ENCODE measurements around the gene ZNF428. TPM values are rescaled to one million over a fixed set of nuclear protein-coding genes. Genes with fewer than 3 reads are reported as not detected.

ZNF428 gene
- total RNA-seq, 1 donor: 25.0 TPM

DNA sequence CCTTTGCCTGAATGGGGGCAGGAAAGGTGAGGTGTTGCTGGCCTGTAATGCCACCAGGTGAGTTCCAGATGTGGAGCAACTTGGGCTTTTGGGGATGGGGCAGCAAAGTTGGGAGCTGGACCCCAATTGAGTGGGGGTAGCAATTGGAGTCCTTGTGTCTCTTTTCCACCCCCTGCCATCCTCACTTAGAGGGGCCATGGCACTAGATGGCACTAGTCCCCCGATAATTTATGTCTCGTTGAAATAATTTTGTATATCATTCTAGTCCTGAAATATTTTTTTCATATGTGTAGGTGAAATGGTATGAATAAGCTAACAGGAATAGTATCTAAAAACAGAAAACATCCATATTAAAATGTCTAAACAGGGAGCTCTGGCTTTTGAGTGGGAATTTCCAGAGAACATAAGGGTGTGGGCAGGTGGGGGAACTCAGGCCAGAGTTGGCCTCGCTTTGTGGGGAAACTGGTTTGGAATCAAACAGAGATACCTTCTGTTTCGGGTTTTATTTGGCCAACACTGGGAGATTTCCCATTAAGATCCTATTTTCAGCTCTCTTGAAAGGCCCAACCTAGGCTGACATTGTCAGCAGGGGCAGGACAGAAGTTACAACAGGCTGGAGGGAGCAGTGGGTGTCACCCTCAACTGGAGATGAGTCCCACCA is 19.7 kb downstream of the ZNF428 start:
- no peak overlapping the region for H3K4me3 ChIP-seq (ENCODE audit: low read depth, low read length)
- TF ChIP-seq, protein P1, sequence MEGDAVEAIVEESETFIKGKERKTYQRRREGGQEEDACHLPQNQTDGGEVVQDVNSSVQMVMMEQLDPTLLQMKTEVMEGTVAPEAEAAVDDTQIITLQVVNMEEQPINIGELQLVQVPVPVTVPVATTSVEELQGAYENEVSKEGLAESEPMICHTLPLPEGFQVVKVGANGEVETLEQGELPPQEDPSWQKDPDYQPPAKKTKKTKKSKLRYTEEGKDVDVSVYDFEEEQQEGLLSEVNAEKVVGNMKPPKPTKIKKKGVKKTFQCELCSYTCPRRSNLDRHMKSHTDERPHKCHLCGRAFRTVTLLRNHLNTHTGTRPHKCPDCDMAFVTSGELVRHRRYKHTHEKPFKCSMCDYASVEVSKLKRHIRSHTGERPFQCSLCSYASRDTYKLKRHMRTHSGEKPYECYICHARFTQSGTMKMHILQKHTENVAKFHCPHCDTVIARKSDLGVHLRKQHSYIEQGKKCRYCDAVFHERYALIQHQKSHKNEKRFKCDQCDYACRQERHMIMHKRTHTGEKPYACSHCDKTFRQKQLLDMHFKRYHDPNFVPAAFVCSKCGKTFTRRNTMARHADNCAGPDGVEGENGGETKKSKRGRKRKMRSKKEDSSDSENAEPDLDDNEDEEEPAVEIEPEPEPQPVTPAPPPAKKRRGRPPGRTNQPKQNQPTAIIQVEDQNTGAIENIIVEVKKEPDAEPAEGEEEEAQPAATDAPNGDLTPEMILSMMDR (IDR thresholded peaks at IDR 0.05; ENCODE audit: insufficient read depth, low read depth, low read length): no peak
- DNase-seq (ENCODE audit: low read depth): no peak

DNA sequence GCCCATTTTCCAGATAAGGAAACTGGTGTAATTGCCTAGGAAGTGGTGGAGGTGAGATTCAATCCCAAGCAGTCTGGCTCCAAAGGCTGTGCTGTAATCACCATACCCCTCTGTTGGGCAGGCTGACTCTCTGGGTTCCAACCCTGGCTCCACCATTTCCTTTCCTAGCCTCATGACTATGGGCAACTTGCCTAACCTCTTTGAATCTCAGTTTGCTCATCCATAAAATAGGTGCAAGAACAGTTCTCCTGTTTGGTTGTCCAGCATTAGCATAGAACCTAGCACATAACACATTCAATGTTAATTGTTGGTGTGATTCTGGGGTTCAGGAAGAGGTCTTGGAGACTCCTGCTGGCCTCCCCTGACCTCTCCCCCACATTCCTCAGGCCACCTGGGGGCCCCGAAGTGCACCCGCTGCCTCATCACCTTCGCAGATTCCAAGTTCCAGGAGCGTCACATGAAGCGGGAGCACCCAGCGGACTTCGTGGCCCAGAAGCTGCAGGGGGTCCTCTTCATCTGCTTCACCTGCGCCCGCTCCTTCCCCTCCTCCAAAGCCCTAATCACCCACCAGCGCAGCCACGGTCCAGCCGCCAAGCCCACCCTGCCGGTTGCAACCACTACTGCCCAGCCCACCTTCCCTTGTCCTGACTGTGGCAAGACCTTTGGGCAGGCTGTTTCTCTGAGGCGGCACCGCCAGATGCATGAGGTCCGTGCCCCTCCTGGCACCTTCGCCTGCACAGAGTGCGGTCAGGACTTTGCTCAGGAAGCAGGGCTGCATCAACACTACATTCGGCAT is 20.8 kb downstream of the ZNF428 start:
- TF ChIP-seq, protein P1 (IDR thresholded peaks at IDR 0.05; ENCODE audit: insufficient read depth, low read depth, low read length): no peak
- no peak for DNase-seq (ENCODE audit: low read depth)
- no peak overlapping the region for H3K4me3 ChIP-seq (ENCODE audit: low read depth, low read length)

DNA sequence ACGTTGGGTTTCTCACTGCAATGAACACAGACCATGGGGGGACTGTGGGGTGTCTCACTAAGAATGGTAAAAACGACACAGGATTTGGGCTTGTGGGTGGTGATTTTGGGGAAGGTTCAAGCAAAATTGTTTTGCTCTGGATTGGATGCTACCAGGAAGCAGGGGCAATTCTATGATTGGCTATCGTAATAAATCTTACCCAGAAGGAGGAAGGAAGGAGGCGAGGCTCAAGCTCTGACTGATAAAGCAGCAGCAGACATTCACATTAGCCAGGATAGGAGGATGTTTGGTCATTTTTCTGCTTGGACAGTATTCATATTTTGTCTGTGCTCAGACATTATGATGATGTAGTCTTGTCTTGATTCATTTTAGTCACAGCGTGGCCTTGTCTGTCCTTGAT is 21.6 kb downstream of the ZNF428 start:
- TF ChIP-seq, protein P1 (IDR thresholded peaks at IDR 0.05; ENCODE audit: insufficient read depth, low read depth, low read length): no peak
- no peak overlapping the region for H3K4me3 ChIP-seq (ENCODE audit: low read depth, low read length)
- DNase-seq (ENCODE audit: low read depth): no peak

DNA sequence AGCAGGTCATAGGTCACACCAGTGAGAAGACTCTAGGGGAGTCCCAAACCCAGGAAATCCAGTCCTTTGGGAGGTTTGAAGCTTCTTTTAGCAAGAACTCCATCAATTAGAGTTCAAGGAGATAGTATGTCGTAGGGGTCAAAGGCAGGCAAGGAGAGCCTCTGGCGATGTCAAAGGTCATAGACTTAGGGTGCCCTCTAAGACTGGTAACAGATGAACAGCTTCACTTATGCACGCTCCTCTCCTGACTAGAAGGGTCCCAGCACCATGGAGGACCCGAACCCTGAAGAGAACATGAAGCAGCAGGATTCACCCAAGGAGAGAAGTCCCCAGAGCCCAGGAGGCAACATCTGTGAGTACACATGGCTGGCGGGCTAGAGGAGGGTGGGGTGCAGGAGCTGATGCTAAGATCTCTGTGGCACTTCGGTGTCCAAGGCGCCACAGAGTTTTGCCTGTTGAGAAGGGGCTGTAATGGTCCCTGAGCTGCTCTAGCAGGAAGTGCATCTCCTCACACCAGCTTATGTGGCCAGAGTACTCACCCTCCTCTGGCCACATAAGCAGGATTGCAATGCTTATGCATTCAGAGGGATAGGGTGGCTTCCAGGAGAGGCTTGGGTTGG is 22.5 kb downstream of the ZNF428 start:
- DNase-seq (ENCODE audit: low read depth): no peak
- TF ChIP-seq, protein P1 (IDR thresholded peaks at IDR 0.05; ENCODE audit: insufficient read depth, low read depth, low read length): no peak

DNA sequence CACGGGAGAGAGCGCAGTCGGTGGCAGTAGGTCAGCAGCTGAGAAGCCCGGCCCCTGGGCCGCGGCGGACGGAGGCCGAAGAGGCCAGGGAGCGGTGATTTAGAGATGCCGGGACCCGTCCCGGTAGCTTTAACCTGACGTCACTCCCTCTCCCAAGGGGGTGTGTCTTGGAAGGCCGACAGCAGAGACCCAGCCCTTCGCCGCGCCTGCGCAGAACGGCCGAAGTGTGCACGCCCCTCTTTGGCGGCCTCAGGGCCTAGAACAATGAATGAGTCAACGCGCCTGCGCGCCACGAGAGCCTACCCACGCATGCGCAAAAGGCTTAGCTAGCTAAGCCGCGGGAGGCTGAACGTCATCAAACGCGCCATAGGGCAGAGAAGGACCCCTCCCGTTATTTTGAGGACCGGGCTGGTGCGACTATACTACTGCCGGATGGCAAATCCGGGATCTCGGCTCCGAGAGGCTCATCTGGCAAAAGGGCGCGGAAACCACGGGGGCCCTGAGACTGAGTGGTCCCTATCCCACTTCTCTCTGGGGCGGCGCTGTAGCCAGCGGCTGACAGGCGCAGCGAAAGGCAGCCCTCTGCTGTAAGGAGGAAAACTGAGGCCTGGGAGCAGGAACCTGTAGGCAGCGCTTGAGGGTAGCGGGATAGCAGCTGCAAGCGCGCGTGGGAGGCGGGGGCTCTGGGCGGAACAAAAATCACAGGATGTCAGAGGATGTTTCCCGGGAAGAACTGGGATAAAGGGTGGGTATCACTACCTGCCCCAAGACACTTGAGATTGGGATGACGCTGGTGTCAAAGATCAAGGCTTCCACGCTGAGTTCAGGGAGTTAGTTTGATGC is 23.2 kb downstream of the ZNF428 start, which contains the start of the genes IRGQ and ZNF576:
IRGQ (minus strand) TSS at position 136 of the 843 bp plus-strand sequence. CDS start 796 bp downstream, outside the sequence.
ZNF576 (plus strand) TSS at position 597 of the 843 bp plus-strand sequence. CDS start 514 bp downstream, outside the sequence.
- TF ChIP-seq, protein P1 (IDR thresholded peaks at IDR 0.05; ENCODE audit: insufficient read depth, low read depth, low read length): no peak
- DNase-seq (ENCODE audit: low read depth): peak; percentile 100
- H3K4me3 ChIP-seq (ENCODE audit: low read depth, low read length): peak within 1 kb of the TSS; percentile 87

More for the DNA sequence above, 22.5 kb downstream of the ZNF428 start:
- H3K4me3 ChIP-seq (ENCODE audit: low read depth, low read length): peak overlapping the region; percentile 87

DNA sequence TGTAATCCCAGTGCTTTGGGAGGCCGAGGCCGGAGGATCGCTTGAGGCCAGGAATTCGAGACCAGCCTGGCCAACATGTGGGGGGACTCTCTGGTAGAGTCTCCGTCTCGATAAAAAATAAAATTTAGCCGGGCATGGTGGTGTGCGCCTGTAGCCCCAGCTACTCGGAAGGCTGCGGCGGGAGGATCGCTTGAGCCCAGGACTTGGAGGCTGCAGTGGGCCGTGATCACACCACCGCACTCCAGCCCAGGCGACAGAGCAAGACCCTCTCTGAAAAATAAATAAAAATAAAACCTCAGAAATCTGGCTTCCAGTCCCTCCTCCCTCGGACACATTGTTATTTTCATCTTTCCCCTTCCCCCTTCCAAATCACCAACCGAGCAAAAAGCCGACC is 23.8 kb downstream of the ZNF428 start:
- no peak for DNase-seq (ENCODE audit: low read depth)
- TF ChIP-seq, protein P1 (IDR thresholded peaks at IDR 0.05; ENCODE audit: insufficient read depth, low read depth, low read length): no peak
- peak overlapping the region; percentile 81 for H3K4me3 ChIP-seq (ENCODE audit: low read depth, low read length)

Data from fibroblast of villous mesenchyme (primary cell).